ENCODE results near the gene COLEC12. TPM values are rescaled to one million over a fixed set of nuclear protein-coding genes. Genes with fewer than 3 reads are reported as not detected.

COLEC12 gene
- polyA plus RNA-seq, 1 donor (not counting 4 experiments of a cell fraction or from before 2014, with no cell fraction given) = not detected

DNA sequence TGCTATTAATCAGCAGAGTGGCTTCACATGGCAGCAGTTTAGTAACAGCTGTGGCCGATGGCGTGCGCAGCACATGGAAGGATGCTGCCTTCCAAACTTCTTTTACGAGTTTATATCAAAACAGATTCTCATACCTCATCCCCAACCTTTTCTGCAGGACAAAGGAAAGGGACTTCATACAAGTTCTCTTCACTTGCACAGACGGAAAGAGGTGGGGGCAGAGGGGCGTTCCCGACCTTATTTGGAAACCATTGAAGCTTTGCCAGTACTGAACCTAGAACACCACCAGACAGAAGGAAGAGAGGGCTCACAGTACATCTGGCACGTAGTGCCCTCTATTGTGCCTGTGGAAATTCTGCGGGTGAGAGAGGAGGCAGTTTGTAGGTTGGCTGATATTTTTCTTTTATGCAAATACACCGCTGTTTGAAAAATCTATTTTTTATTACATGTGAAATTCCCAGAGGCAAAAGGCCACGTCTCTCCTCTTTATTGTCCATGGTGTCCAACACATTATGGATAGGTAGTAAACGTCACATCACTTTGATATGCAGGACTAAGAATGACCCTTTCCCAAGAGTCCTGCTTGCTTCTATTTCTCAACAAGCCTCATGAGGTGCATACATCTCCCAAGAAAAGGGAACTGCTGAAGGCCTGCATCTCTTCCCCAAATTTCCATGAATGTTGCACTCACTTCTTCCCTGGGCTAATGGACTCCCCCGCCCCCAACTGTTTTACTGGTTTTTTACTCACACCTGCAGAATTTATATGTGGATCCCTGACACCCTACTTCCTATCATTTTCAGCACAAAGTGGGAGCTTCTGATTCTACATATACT lies 31.3 kb downstream of the COLEC12 start:
- Histone ChIP-seq H3K9me1 (ENCODE audit: control insufficient read depth, extremely low read depth, insufficient read depth, low read length) (no peaks in the 10 kb centered on the region), H3K4me3 (ENCODE audit: control insufficient read depth in 2 of 3, extremely low read depth in 1 of 3, insufficient read depth in 2 of 3, low read depth in 1 of 3, low read length in 3 of 3) (no peak overlapping the region), H3K9me3 (ENCODE audit: control insufficient read depth, low read depth, low read length) (no peaks in the 10 kb centered on the region), H4K20me1 (ENCODE audit: control insufficient read depth, extremely low read depth, insufficient read depth, low read length) (no peaks in the 10 kb centered on the region), H3K4me2 (ENCODE audit: control insufficient read depth, extremely low read depth, insufficient read depth, low read depth, low read length) (no peak overlapping the region), H3K27ac (ENCODE audit: control insufficient read depth, insufficient read depth, low read length) (no peak overlapping the region), H3K4me1 (ENCODE audit: control insufficient read depth, extremely low read depth, insufficient read depth, low read length) (no peaks in the 10 kb centered on the region), H3K27me3 (ENCODE audit: control insufficient read depth, extremely low read depth, insufficient read depth, low read length) (no peaks in the 10 kb centered on the region), H3K79me2 (ENCODE audit: control insufficient read depth, insufficient read depth, low read length) (no peaks in the 10 kb centered on the region), H3K9ac (ENCODE audit: control insufficient read depth, extremely low read depth, insufficient read depth, low read length) (no peak overlapping the region), H2AFZ (ENCODE audit: control insufficient read depth, low read length) (no peak overlapping the region), H3K36me3 (ENCODE audit: control insufficient read depth in 2 of 2, extremely low read depth in 1 of 2, insufficient read depth in 2 of 2, low read length in 2 of 2) (no peaks in the 10 kb centered on the region)
- FAIRE-seq = no peak
- TF ChIP-seq, protein P1, sequence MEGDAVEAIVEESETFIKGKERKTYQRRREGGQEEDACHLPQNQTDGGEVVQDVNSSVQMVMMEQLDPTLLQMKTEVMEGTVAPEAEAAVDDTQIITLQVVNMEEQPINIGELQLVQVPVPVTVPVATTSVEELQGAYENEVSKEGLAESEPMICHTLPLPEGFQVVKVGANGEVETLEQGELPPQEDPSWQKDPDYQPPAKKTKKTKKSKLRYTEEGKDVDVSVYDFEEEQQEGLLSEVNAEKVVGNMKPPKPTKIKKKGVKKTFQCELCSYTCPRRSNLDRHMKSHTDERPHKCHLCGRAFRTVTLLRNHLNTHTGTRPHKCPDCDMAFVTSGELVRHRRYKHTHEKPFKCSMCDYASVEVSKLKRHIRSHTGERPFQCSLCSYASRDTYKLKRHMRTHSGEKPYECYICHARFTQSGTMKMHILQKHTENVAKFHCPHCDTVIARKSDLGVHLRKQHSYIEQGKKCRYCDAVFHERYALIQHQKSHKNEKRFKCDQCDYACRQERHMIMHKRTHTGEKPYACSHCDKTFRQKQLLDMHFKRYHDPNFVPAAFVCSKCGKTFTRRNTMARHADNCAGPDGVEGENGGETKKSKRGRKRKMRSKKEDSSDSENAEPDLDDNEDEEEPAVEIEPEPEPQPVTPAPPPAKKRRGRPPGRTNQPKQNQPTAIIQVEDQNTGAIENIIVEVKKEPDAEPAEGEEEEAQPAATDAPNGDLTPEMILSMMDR (optimal IDR thresholded peaks at IDR 0.05 in 1 of 3, IDR thresholded peaks at IDR 0.05 in 1 of 3, conservative IDR thresholded peaks at IDR 0.05 in 1 of 3; ENCODE audit: extremely low read depth in 1 of 3, insufficient read depth in 2 of 3, low read length in 3 of 3) = peak in 1 of 3 experiments; percentile 36
- TF ChIP-seq EZH2 (IDR thresholded peaks at IDR 0.05; ENCODE audit: low read length) = no peak
- DNase-seq (ENCODE audit: low read depth, low spot score) = no peak
- dilution Hi-C loops (cut with MboI; ENCODE audit: extremely low pct_ligation_motif_present, low sequenced_read_pairs) = no loop called here

GRCh38 chr18:463827-464541 lies 36.5 kb downstream of the COLEC12 start:
- Histone ChIP-seq H2AFZ (ENCODE audit: control insufficient read depth, low read length) (no peak overlapping the region), H3K27me3 (ENCODE audit: control insufficient read depth, extremely low read depth, insufficient read depth, low read length) (no peaks in the 10 kb centered on the region), H3K4me1 (ENCODE audit: control insufficient read depth, extremely low read depth, insufficient read depth, low read length) (no peaks in the 10 kb centered on the region), H3K9ac (ENCODE audit: control insufficient read depth, extremely low read depth, insufficient read depth, low read length) (no peak overlapping the region), H4K20me1 (ENCODE audit: control insufficient read depth, extremely low read depth, insufficient read depth, low read length) (no peaks in the 10 kb centered on the region), H3K79me2 (ENCODE audit: control insufficient read depth, insufficient read depth, low read length) (no peaks in the 10 kb centered on the region), H3K4me3 (ENCODE audit: control insufficient read depth in 2 of 3, extremely low read depth in 1 of 3, insufficient read depth in 2 of 3, low read depth in 1 of 3, low read length in 3 of 3) (no peak overlapping the region), H3K27ac (ENCODE audit: control insufficient read depth, insufficient read depth, low read length) (no peak overlapping the region), H3K4me2 (ENCODE audit: control insufficient read depth, extremely low read depth, insufficient read depth, low read depth, low read length) (no peak overlapping the region), H3K36me3 (ENCODE audit: control insufficient read depth in 2 of 2, extremely low read depth in 1 of 2, insufficient read depth in 2 of 2, low read length in 2 of 2) (no peaks in the 10 kb centered on the region), H3K9me1 (ENCODE audit: control insufficient read depth, extremely low read depth, insufficient read depth, low read length) (no peaks in the 10 kb centered on the region), H3K9me3 (ENCODE audit: control insufficient read depth, low read depth, low read length) (no peaks in the 10 kb centered on the region)
- TF ChIP-seq, protein P1 (optimal IDR thresholded peaks at IDR 0.05 in 1 of 3, IDR thresholded peaks at IDR 0.05 in 1 of 3, conservative IDR thresholded peaks at IDR 0.05 in 1 of 3; ENCODE audit: extremely low read depth in 1 of 3, insufficient read depth in 2 of 3, low read length in 3 of 3) = no peak
- no peak for TF ChIP-seq EZH2 (IDR thresholded peaks at IDR 0.05; ENCODE audit: low read length)
- dilution Hi-C loops (cut with MboI; ENCODE audit: extremely low pct_ligation_motif_present, low sequenced_read_pairs) = no loop called here
- DNase-seq (ENCODE audit: low read depth, low spot score) = no peak
- FAIRE-seq = no peak

All from keratinocyte (primary cell).